Ecto neural progenitor cell (in vitro differentiated cells): ENCODE results near the gene VPS13A.
"Not testable (repeated sequence)": the region's sequence is repeated elsewhere in the genome, so short reads cannot be mapped to it uniquely, and the experiment has no call there.

ENCODE experiments used
- DNase-seq: peaks from one replicate; pipeline ENCODE4 v3.0.0-alpha.2; 2018; ENCODE audit warnings: low spot score

VPS13A gene

GRCh38 chr9:77304543-77304942 is 127.2 kb downstream of the VPS13A start:
- DNase-seq, result no peak

- no peak for DNase-seq
Observed at GRCh38 chr9:77305622-77306400, 128.5 kb downstream of the VPS13A start.

- no peak for DNase-seq
Observed at GRCh38 chr9:77307166-77307565, 129.8 kb downstream of the VPS13A start.

GRCh38 chr9:77316058-77316457 is 138.7 kb downstream of the VPS13A start:
- no peak for DNase-seq

- no peak for DNase-seq
Observed at GRCh38 chr9:77325058-77325457, 147.7 kb downstream of the VPS13A start.

- no peak for DNase-seq
Observed at GRCh38 chr9:77328102-77328501, 150.8 kb downstream of the VPS13A start.

GRCh38 chr9:77370064-77370463 is 192.7 kb downstream of the VPS13A start:
- DNase-seq, result no peak

- DNase-seq, result no peak
Observed at GRCh38 chr9:77374266-77374665, 196.9 kb downstream of the VPS13A start.

GRCh38 chr9:77375956-77376532 is 198.7 kb downstream of the VPS13A start:
- peak; percentile 57 for DNase-seq

- DNase-seq, result no peak
Observed at GRCh38 chr9:77384406-77384805, 207.1 kb downstream of the VPS13A start.

GRCh38 chr9:77386187-77386586 is 208.9 kb downstream of the VPS13A start:
- no peak for DNase-seq

GRCh38 chr9:77391834-77392233 is 214.5 kb downstream of the VPS13A start:
- DNase-seq, result no peak

- DNase-seq, result no peak
Observed at GRCh38 chr9:77392328-77392727, 215.0 kb downstream of the VPS13A start.

GRCh38 chr9:77398581-77398980 is 221.2 kb downstream of the VPS13A start:
- DNase-seq, result not testable (repeated sequence)

GRCh38 chr9:77399964-77400363 is 222.6 kb downstream of the VPS13A start:
- DNase-seq, result no peak

GRCh38 chr9:77402286-77402685 is 225.0 kb downstream of the VPS13A start:
- DNase-seq, result no peak

GRCh38 chr9:77403239-77403638 is 225.9 kb downstream of the VPS13A start:
- no peak for DNase-seq

GRCh38 chr9:77408521-77408920 is 231.2 kb downstream of the VPS13A start:
- DNase-seq, result not testable (repeated sequence)

- DNase-seq, result no peak
Observed at GRCh38 chr9:77417566-77417965, 240.2 kb downstream of the VPS13A start.

GRCh38 chr9:77418226-77418625 is 240.9 kb downstream of the VPS13A start:
- DNase-seq, result no peak

- no peak for DNase-seq
Observed at GRCh38 chr9:77420641-77421040, 243.3 kb downstream of the VPS13A start.

GRCh38 chr9:77421506-77422265 is 244.4 kb downstream of the VPS13A start:
- no peak for DNase-seq

- DNase-seq, result no peak
Observed at GRCh38 chr9:77422969-77423368, 245.6 kb downstream of the VPS13A start.
